Ishikawa (cell line): Measurements from ENCODE around the gene RMDN3.

Experiments used
- CEBPB ChIP-seq: IDR thresholded peaks from 2 replicates; pipeline ENCODE4 v1.6.1; 2012
- CREB1 ChIP-seq: IDR thresholded peaks from 2 replicates; pipeline ENCODE4 v1.6.1; 2012; ENCODE audit warnings: low read depth
- EP300 ChIP-seq: IDR thresholded peaks from 2 replicates; pipeline ENCODE4 v1.6.1; 2012; ENCODE audit warnings: borderline replicate concordance
- RAD21 ChIP-seq: IDR thresholded peaks from 2 replicates; pipeline ENCODE4 v1.6.1; 2012; ENCODE audit warnings: low read depth
- TAF1 ChIP-seq: IDR thresholded peaks from 2 replicates; pipeline ENCODE4 v1.6.1; 2012; ENCODE audit warnings: low read depth, mild to moderate bottlenecking
- TEAD4 ChIP-seq: IDR thresholded peaks from 2 replicates; pipeline ENCODE4 v1.6.1; 2012
- YY1 ChIP-seq: IDR thresholded peaks from 2 replicates; pipeline ENCODE4 v1.6.1; 2012; ENCODE audit warnings: low read depth
- ZBTB7A ChIP-seq: IDR thresholded peaks from 2 replicates; pipeline ENCODE4 v1.6.1; 2012; ENCODE audit warnings: low read depth
- TF ChIP-seq, protein P1 (sequence below): IDR thresholded peaks from 2 replicates; pipeline ENCODE4 v1.6.1; 2012
- TF ChIP-seq, protein P2 (sequence below): IDR thresholded peaks from 2 replicates; pipeline ENCODE4 v1.6.1; 2012; ENCODE audit warnings: low read depth, mild to moderate bottlenecking
- TF ChIP-seq, protein P3 (sequence below): IDR thresholded peaks from 2 replicates; pipeline ENCODE4 v1.6.1; 2012

DNA sequence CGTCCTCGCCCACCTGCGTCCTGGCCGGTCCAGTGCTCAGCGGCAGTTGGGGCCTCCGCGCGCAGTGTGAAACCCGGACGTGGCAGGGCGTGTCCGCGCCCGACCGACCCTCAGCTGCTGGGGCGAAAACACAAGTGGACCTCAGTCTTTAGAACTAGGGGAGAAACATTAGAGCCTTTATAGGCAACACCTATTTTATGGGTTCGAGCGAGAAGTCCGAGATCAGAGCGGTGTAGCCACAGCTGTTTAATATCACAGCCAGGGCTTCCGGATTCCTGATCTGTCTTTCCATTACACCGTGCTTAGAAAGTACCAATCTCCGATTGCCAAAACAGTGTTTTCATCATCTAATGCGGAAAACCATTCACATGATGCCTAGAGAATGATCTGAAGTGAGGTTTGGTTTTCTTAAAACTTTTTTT, 59.6 kb downstream of the RMDN3 start:
- TF ChIP-seq, protein P1, sequence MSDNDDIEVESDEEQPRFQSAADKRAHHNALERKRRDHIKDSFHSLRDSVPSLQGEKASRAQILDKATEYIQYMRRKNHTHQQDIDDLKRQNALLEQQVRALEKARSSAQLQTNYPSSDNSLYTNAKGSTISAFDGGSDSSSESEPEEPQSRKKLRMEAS: no peak
- TF ChIP-seq CEBPB: no peak
- no peak for TF ChIP-seq TAF1
- TF ChIP-seq, protein P2, sequence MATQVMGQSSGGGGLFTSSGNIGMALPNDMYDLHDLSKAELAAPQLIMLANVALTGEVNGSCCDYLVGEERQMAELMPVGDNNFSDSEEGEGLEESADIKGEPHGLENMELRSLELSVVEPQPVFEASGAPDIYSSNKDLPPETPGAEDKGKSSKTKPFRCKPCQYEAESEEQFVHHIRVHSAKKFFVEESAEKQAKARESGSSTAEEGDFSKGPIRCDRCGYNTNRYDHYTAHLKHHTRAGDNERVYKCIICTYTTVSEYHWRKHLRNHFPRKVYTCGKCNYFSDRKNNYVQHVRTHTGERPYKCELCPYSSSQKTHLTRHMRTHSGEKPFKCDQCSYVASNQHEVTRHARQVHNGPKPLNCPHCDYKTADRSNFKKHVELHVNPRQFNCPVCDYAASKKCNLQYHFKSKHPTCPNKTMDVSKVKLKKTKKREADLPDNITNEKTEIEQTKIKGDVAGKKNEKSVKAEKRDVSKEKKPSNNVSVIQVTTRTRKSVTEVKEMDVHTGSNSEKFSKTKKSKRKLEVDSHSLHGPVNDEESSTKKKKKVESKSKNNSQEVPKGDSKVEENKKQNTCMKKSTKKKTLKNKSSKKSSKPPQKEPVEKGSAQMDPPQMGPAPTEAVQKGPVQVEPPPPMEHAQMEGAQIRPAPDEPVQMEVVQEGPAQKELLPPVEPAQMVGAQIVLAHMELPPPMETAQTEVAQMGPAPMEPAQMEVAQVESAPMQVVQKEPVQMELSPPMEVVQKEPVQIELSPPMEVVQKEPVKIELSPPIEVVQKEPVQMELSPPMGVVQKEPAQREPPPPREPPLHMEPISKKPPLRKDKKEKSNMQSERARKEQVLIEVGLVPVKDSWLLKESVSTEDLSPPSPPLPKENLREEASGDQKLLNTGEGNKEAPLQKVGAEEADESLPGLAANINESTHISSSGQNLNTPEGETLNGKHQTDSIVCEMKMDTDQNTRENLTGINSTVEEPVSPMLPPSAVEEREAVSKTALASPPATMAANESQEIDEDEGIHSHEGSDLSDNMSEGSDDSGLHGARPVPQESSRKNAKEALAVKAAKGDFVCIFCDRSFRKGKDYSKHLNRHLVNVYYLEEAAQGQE: no peak
- no peak for TF ChIP-seq TEAD4
- TF ChIP-seq, protein P3, sequence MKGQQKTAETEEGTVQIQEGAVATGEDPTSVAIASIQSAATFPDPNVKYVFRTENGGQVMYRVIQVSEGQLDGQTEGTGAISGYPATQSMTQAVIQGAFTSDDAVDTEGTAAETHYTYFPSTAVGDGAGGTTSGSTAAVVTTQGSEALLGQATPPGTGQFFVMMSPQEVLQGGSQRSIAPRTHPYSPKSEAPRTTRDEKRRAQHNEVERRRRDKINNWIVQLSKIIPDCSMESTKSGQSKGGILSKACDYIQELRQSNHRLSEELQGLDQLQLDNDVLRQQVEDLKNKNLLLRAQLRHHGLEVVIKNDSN: no peak
- no peak; the same call in 1 of the 2 replicates for TF ChIP-seq ZBTB7A
- TF ChIP-seq EP300: no peak
- no peak for TF ChIP-seq RAD21
- TF ChIP-seq CREB1: no peak
- no peak for TF ChIP-seq YY1
